ENCODE measurements around the gene LRRC8A.
A peak's percentile ranks its signal among the peaks of the same experiment; 100 is the strongest.

LRRC8A gene

GRCh38 chr9:128912270-128912853 lies 30.4 kb downstream of the LRRC8A start:
- peaks cover 14% of the 10 kb centered on the region for H3K4me1 ChIP-seq (ENCODE audit: control insufficient read depth, insufficient read depth, low read length)
- 71 to 79% methylated on average over 15 of the region's 15 CpGs for WGBS, 2 experiments
- no peaks in the 10 kb centered on the region for H3K9me3 ChIP-seq (ENCODE audit: control insufficient read depth, low read length)
- H3K27ac ChIP-seq (ENCODE audit: insufficient read depth, low read depth, low read length, poor library complexity, severe bottlenecking) = no peak overlapping the region
- H3K27me3 ChIP-seq (ENCODE audit: control insufficient read depth, insufficient read depth, low read length, poor library complexity, severe bottlenecking) = no peaks in the 10 kb centered on the region
- no peak overlapping the region for H3K4me3 ChIP-seq (ENCODE audit: insufficient read depth, low read depth, low read length)
- H3K36me3 ChIP-seq (ENCODE audit: control insufficient read depth, insufficient read depth, low read length) = peaks cover 41% of the 10 kb centered on the region

DNA sequence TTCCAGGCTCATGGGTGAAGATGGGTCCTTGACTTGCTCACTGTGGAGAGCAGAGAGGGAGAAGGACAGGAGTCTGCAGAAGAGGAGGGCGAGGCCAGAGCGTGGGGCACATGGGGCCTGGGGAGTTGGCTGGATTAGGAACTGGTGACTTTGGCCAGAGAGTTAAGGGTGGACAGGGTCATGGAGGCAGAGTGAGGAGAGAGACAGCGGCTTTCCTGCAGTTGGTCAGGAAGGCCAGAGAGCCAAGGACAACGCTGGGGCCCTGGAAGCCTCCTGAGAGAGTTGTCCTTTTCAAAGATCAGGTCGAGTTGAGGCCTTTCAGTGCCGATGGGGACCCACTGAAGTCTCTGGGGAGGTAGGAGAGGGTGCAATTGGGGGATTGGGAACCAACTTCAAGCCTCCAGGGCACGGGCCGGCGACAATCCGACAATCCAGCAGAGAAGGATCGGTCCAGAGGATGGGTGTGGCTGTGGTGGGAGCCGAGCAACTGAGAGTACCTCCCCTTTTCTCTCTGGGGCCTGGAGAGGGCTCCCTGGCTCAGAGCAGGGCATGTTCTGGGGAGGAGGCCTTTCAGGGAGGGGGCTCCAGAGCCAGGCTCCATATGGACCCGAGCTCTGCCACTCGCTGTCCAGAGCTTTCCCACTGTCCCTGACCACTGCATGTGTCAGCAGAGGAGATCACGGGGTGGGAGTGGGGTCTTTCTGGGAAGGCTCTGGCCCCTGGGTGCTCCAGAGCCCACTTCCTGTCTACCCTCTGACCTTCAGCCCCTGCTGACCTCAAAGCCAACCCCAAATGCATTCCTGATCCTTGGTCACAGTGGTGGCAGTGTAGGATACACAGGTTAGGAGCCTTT lies 31.3 kb downstream of the LRRC8A start:
- peaks cover 38% of the 10 kb centered on the region for H3K36me3 ChIP-seq (ENCODE audit: control insufficient read depth, insufficient read depth, low read length)
- H3K27ac ChIP-seq (ENCODE audit: insufficient read depth, low read depth, low read length, poor library complexity, severe bottlenecking) = no peak overlapping the region
- 90 to 91% methylated on average over 15 of the region's 15 CpGs for WGBS, 2 experiments
- no peaks in the 10 kb centered on the region for H3K27me3 ChIP-seq (ENCODE audit: control insufficient read depth, insufficient read depth, low read length, poor library complexity, severe bottlenecking)
- peaks cover 14% of the 10 kb centered on the region for H3K4me1 ChIP-seq (ENCODE audit: control insufficient read depth, insufficient read depth, low read length)
- no peak overlapping the region for H3K4me3 ChIP-seq (ENCODE audit: insufficient read depth, low read depth, low read length)
- H3K9me3 ChIP-seq (ENCODE audit: control insufficient read depth, low read length) = no peaks in the 10 kb centered on the region

- Histone ChIP-seq H3K4me1 (ENCODE audit: control insufficient read depth, insufficient read depth, low read length) (peaks cover 14% of the 10 kb centered on the region), H3K27ac (ENCODE audit: insufficient read depth, low read depth, low read length, poor library complexity, severe bottlenecking) (no peak overlapping the region), H3K36me3 (ENCODE audit: control insufficient read depth, insufficient read depth, low read length) (peaks cover 29% of the 10 kb centered on the region), H3K4me3 (ENCODE audit: insufficient read depth, low read depth, low read length) (no peak overlapping the region), H3K27me3 (ENCODE audit: control insufficient read depth, insufficient read depth, low read length, poor library complexity, severe bottlenecking) (no peaks in the 10 kb centered on the region), H3K9me3 (ENCODE audit: control insufficient read depth, low read length) (no peaks in the 10 kb centered on the region)
- 90% methylated on average over 23 of the region's 23 CpGs for WGBS, 2 experiments
Observed at GRCh38 chr9:128913995-128914772, 32.3 kb downstream of the LRRC8A start.

DNA sequence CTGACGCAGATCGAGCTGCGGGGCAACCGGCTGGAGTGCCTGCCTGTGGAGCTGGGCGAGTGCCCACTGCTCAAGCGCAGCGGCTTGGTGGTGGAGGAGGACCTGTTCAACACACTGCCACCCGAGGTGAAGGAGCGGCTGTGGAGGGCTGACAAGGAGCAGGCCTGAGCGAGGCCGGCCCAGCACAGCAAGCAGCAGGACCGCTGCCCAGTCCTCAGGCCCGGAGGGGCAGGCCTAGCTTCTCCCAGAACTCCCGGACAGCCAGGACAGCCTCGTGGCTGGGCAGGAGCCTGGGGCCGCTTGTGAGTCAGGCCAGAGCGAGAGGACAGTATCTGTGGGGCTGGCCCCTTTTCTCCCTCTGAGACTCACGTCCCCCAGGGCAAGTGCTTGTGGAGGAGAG lies 34.3 kb downstream of the LRRC8A start:
- Histone ChIP-seq H3K4me3 (ENCODE audit: insufficient read depth, low read depth, low read length) (no peak overlapping the region), H3K9me3 (ENCODE audit: control insufficient read depth, low read length) (no peaks in the 10 kb centered on the region), H3K27ac (ENCODE audit: insufficient read depth, low read depth, low read length, poor library complexity, severe bottlenecking) (no peak overlapping the region), H3K4me1 (ENCODE audit: control insufficient read depth, insufficient read depth, low read length) (peaks cover 19% of the 10 kb centered on the region), H3K27me3 (ENCODE audit: control insufficient read depth, insufficient read depth, low read length, poor library complexity, severe bottlenecking) (no peaks in the 10 kb centered on the region), H3K36me3 (ENCODE audit: control insufficient read depth, insufficient read depth, low read length) (peaks cover 22% of the 10 kb centered on the region)
- WGBS, 2 experiments = 94 to 97% methylated on average over 18 of the region's 18 CpGs

DNA sequence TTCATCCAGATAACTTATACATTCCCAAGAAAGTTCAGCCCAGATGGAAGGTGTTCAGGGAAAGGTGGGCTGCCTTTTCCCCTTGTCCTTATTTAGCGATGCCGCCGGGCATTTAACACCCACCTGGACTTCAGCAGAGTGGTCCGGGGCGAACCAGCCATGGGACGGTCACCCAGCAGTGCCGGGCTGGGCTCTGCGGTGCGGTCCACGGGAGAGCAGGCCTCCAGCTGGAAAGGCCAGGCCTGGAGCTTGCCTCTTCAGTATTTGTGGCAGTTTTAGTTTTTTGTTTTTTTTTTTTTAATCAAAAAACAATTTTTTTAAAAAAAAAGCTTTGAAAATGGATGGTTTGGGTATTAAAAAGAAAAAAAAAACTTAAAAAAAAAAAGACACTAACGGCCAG lies 34.8 kb downstream of the LRRC8A start:
- peaks cover 22% of the 10 kb centered on the region for H3K36me3 ChIP-seq (ENCODE audit: control insufficient read depth, insufficient read depth, low read length)
- no peak overlapping the region for H3K4me3 ChIP-seq (ENCODE audit: insufficient read depth, low read depth, low read length)
- no peaks in the 10 kb centered on the region for H3K27me3 ChIP-seq (ENCODE audit: control insufficient read depth, insufficient read depth, low read length, poor library complexity, severe bottlenecking)
- WGBS, 2 experiments = 95 to 98% methylated on average over 11 of the region's 11 CpGs
- no peaks in the 10 kb centered on the region for H3K9me3 ChIP-seq (ENCODE audit: control insufficient read depth, low read length)
- peaks cover 16% of the 10 kb centered on the region for H3K4me1 ChIP-seq (ENCODE audit: control insufficient read depth, insufficient read depth, low read length)
- H3K27ac ChIP-seq (ENCODE audit: insufficient read depth, low read depth, low read length, poor library complexity, severe bottlenecking) = no peak overlapping the region

DNA sequence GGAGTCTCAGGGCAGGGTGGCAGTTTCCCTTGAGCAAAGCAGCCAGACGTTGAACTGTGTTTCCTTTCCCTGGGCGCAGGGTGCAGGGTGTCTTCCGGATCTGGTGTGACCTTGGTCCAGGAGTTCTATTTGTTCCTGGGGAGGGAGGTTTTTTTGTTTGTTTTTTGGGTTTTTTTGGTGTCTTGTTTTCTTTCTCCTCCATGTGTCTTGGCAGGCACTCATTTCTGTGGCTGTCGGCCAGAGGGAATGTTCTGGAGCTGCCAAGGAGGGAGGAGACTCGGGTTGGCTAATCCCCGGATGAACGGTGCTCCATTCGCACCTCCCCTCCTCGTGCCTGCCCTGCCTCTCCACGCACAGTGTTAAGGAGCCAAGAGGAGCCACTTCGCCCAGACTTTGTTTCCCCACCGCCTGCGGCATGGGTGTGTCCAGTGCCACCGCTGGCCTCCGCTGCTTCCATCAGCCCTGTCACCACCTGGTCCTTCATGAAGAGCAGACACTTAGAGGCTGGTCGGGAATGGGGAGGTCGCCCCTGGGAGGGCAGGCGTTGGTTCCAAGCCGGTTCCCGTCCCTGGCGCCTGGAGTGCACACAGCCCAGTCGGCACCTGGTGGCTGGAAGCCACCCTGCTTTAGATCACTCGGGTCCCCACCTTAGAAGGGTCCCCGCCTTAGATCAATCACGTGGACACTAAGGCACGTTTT lies 35.4 kb downstream of the LRRC8A start:
- no peaks in the 10 kb centered on the region for H3K9me3 ChIP-seq (ENCODE audit: control insufficient read depth, low read length)
- H3K4me1 ChIP-seq (ENCODE audit: control insufficient read depth, insufficient read depth, low read length) = peaks cover 14% of the 10 kb centered on the region
- no peak overlapping the region for H3K4me3 ChIP-seq (ENCODE audit: insufficient read depth, low read depth, low read length)
- H3K36me3 ChIP-seq (ENCODE audit: control insufficient read depth, insufficient read depth, low read length) = peaks cover 22% of the 10 kb centered on the region
- WGBS, 2 experiments = 95% methylated on average over 26 of the region's 26 CpGs
- no peak overlapping the region for H3K27ac ChIP-seq (ENCODE audit: insufficient read depth, low read depth, low read length, poor library complexity, severe bottlenecking)
- H3K27me3 ChIP-seq (ENCODE audit: control insufficient read depth, insufficient read depth, low read length, poor library complexity, severe bottlenecking) = no peaks in the 10 kb centered on the region

DNA sequence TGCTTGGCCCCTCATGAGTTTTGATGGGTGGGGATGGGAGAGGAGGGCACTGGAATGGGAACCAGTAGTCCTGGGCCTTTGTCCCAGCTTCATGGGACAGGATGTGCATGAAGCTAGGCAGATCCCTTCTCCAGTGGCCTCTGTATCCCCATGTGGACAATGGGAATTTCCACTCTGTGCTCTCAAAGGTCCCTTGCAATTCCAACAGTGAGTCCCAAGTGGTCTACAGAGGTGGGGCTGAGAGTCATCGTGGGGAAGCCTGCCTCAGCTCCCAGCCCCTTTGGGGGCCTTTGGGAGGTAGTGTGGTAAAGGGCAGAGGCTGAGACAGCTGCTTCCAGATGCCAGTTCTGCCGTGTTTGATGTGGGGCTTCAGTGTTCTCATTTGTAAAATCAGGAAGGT lies 37.0 kb downstream of the LRRC8A start:
- Histone ChIP-seq H3K9me3 (ENCODE audit: control insufficient read depth, low read length) (no peaks in the 10 kb centered on the region), H3K4me1 (ENCODE audit: control insufficient read depth, insufficient read depth, low read length) (peaks cover 11% of the 10 kb centered on the region), H3K27ac (ENCODE audit: insufficient read depth, low read depth, low read length, poor library complexity, severe bottlenecking) (no peak overlapping the region), H3K4me3 (ENCODE audit: insufficient read depth, low read depth, low read length) (no peak overlapping the region), H3K27me3 (ENCODE audit: control insufficient read depth, insufficient read depth, low read length, poor library complexity, severe bottlenecking) (no peaks in the 10 kb centered on the region), H3K36me3 (ENCODE audit: control insufficient read depth, insufficient read depth, low read length) (peaks cover 22% of the 10 kb centered on the region)
- WGBS, 2 experiments = 93 to 96% methylated on average over 2 of the region's 2 CpGs

- Histone ChIP-seq H3K4me3 (ENCODE audit: insufficient read depth, low read depth, low read length) (no peak overlapping the region), H3K27me3 (ENCODE audit: control insufficient read depth, insufficient read depth, low read length, poor library complexity, severe bottlenecking) (no peaks in the 10 kb centered on the region), H3K36me3 (ENCODE audit: control insufficient read depth, insufficient read depth, low read length) (peaks cover 22% of the 10 kb centered on the region), H3K4me1 (ENCODE audit: control insufficient read depth, insufficient read depth, low read length) (peaks cover 11% of the 10 kb centered on the region), H3K9me3 (ENCODE audit: control insufficient read depth, low read length) (no peaks in the 10 kb centered on the region), H3K27ac (ENCODE audit: insufficient read depth, low read depth, low read length, poor library complexity, severe bottlenecking) (no peak overlapping the region)
- WGBS, 2 experiments = 89 to 92% methylated on average over 12 to 13 of the region's 14 CpGs
Observed at GRCh38 chr9:128919402-128920089, 37.6 kb downstream of the LRRC8A start.

DNA sequence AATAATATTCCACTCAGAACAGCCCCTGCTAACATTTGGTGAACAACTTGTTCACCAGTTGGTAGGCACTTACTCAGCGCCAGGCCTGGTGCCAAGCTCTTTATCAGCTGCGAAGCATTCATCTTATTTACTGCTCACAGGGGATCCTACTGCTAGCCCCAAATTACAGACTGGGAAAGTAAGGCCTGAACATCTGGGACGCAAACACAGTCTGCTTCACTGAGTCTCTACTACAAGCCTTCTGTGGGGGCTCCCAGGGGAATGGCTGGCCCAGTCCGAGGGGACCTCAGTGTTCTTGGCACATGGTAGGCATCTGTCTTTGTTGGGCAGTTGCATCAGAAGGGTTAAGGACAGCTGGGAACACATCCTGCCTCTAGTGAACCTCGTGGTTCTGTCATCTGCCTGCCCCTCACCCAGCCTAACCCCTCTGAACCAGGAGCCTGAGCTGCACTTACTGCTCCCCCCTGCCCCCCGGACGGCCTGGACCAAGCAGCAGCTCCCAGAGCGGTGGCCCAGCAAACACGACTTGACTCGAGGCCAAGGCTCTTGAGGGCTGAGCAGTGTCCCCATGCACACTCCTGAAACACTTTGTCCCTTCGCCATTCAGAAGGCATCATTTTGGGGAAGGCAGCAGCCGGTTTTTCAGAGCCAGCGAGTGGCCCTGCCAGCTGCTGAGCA lies 38.6 kb downstream of the LRRC8A start, which contains the start of gene PHYHD1:
Gene PHYHD1 (plus strand): TSS at position 602 of the 678 bp plus-strand sequence. CDS start 1,342 bp downstream, outside the sequence.
- WGBS, 2 experiments = 85 to 87% methylated on average over 13 of the region's 13 CpGs
- Histone ChIP-seq H3K36me3 (ENCODE audit: control insufficient read depth, insufficient read depth, low read length) (peaks cover 22% of the 10 kb centered on the region), H3K4me3 (ENCODE audit: insufficient read depth, low read depth, low read length) (peak within 1 kb of the TSS; percentile 53), H3K4me1 (ENCODE audit: control insufficient read depth, insufficient read depth, low read length) (peaks cover 11% of the 10 kb centered on the region), H3K27ac (ENCODE audit: insufficient read depth, low read depth, low read length, poor library complexity, severe bottlenecking) (peak within 1 kb of the TSS; percentile 76), H3K9me3 (ENCODE audit: control insufficient read depth, low read length) (no peaks in the 10 kb centered on the region), H3K27me3 (ENCODE audit: control insufficient read depth, insufficient read depth, low read length, poor library complexity, severe bottlenecking) (no peaks in the 10 kb centered on the region)
